GM12878 (cell line): ENCODE results near the gene PEMT.

Source experiments
- CTCF ChIP-seq, 3 experiments: IDR thresholded peaks in 2 of 3; conservative IDR thresholded peaks in 1 of 3; 2 replicates each; pipeline ENCODE4 v1.5.1; 2011; ENCODE audit warnings: low read depth in 3 of 3, low read length in 3 of 3, mild to moderate bottlenecking in 3 of 3, control low read depth in 2 of 3, moderate library complexity in 2 of 3, inconsistent platforms in 1 of 3, mixed read lengths in 1 of 3; ENCODE audit not compliant: control insufficient read depth in 2 of 3, insufficient read depth in 1 of 3; ENCODE audit errors: extremely low read depth in 1 of 3
- EP300 ChIP-seq, 2 experiments: fragments of 150-350 bp in 1 of 2; IDR thresholded peaks; 2 replicates each; pipeline ENCODE4 v1.6.1; 2011 to 2012; ENCODE audit warnings: low read depth in 2 of 2, low read length in 2 of 2, borderline replicate concordance in 1 of 2, improper control_type of control experiment in 1 of 2, inconsistent platforms in 1 of 2; ENCODE audit not compliant: control insufficient read depth in 1 of 2
- EZH2 ChIP-seq: IDR thresholded peaks from 2 replicates; pipeline ENCODE4 v1.6.1; 2012; ENCODE audit warnings: low read depth, mild to moderate bottlenecking, control low read depth, inconsistent platforms, low read length, borderline replicate concordance; ENCODE audit not compliant: control insufficient read depth
- IRF3 ChIP-seq: fragments of 450-650 bp; IDR thresholded peaks from 2 replicates; pipeline ENCODE4 v1.6.1; 2014; ENCODE audit warnings: mild to moderate bottlenecking
- KAT2A ChIP-seq: conservative IDR thresholded peaks from 2 replicates; pipeline ENCODE4 v1.6.1; 2011; ENCODE audit warnings: low read depth, low read length; ENCODE audit not compliant: control insufficient read depth
- MYC ChIP-seq: IDR thresholded peaks from 2 replicates; pipeline ENCODE4 v1.6.1; 2011; ENCODE audit warnings: mild to moderate bottlenecking, low read length, moderate library complexity, inconsistent platforms; ENCODE audit not compliant: insufficient read depth, insufficient replicate concordance, insufficient read length, severe bottlenecking
- NFIC ChIP-seq: IDR thresholded peaks from 2 replicates; pipeline ENCODE4 v1.6.1; 2012; ENCODE audit warnings: low read depth, mild to moderate bottlenecking, inconsistent platforms, low read length, moderate library complexity
- PAX8 ChIP-seq: fragments of 450-650 bp; IDR thresholded peaks from 2 replicates; pipeline ENCODE4 v1.6.1; 2017; ENCODE audit warnings: mild to moderate bottlenecking, moderate library complexity
- POLR2A ChIP-seq: IDR thresholded peaks from 2 replicates; pipeline ENCODE4 v1.6.1; 2011; ENCODE audit warnings: low read depth, mild to moderate bottlenecking, low read length
- RCOR1 ChIP-seq: conservative IDR thresholded peaks from 2 replicates; pipeline ENCODE4 v1.6.1; 2012; ENCODE audit warnings: low read depth, low read length, improper control_type of control experiment
- REST ChIP-seq: IDR thresholded peaks from 2 replicates; pipeline ENCODE4 v1.6.1; 2012; ENCODE audit warnings: mild to moderate bottlenecking, low read depth, low read length
- SKIL ChIP-seq: fragments of 450-650 bp; IDR thresholded peaks from 2 replicates; pipeline ENCODE4 v1.6.1; 2017; ENCODE audit warnings: mild to moderate bottlenecking, low read depth, inconsistent platforms; ENCODE audit not compliant: poor library complexity, severe bottlenecking
- TAF1 ChIP-seq: IDR thresholded peaks from 2 replicates; pipeline ENCODE4 v1.6.1; 2011; ENCODE audit warnings: mild to moderate bottlenecking, low read depth, low read length, borderline replicate concordance

- TF ChIP-seq KAT2A (no peak), EZH2 (no peak), CTCF (IDR thresholded peaks at IDR 0.05 in 2 of 3, conservative IDR thresholded peaks at IDR 0.05 in 1 of 3; ENCODE audit: control insufficient read depth in 2 of 3, extremely low read depth in 1 of 3, insufficient read depth in 1 of 3, low read depth in 3 of 3, low read length in 3 of 3) (no peak), RCOR1 (no peak), EP300 (IDR thresholded peaks at IDR 0.05; ENCODE audit: borderline replicate concordance in 1 of 2, control insufficient read depth in 1 of 2, low read depth in 2 of 2, low read length in 2 of 2) (no peak), POLR2A (no peak), SKIL (no peak), PAX8 (no peak), NFIC (no peak), TAF1 (no peak), MYC (no peak), IRF3 (no peak), REST (no peak)
Measured at GRCh38 chr17:17564323-17564722, 27.2 kb downstream of the PEMT start.
